ENCODE data around the gene CHCHD5. TPM values are rescaled to one million over a fixed set of nuclear protein-coding genes. Genes with fewer than 3 reads are reported as not detected.
"Not testable (repeated sequence)": the region's sequence is repeated elsewhere in the genome, so short reads cannot be mapped to it uniquely, and the experiment has no call there.

The CHCHD5 gene
- total RNA-seq, 1 donor from 2014 or later: 33.5 TPM

- no peak for TF ChIP-seq CTCF (conservative IDR thresholded peaks at IDR 0.05)
- Mint-ChIP-seq H3K9me3 (no peaks in the 10 kb centered on the region), H3K4me1 (ENCODE audit: unreplicated experiment) (no peaks in the 10 kb centered on the region), H3K27me3 (no peaks in the 10 kb centered on the region), H3K27ac (no peak within 1 kb of the TSS), H3K36me3 (peaks cover 3% of the 10 kb centered on the region), H3K4me3 (no peak within 1 kb of the TSS)
- peak; percentile 80 for DNase-seq (ENCODE audit: extremely low spot score, unreplicated experiment)
These were observed 42.1 kb upstream of the CHCHD5 start, which contains the start of gene POLR1B for GRCh38 chr2:112542123-112542983. Gene POLR1B, plus strand, starts transcription at chr2:112542465. Its CDS starts 30 bp downstream, at chr2:112542495.

- Mint-ChIP-seq H3K4me1 (ENCODE audit: unreplicated experiment) (no peaks in the 10 kb centered on the region), H3K27me3 (no peaks in the 10 kb centered on the region), H3K9me3 (no peaks in the 10 kb centered on the region), H3K36me3 (peaks cover 4% of the 10 kb centered on the region), H3K27ac (no peak overlapping the region), H3K4me3 (no peak overlapping the region)
- no peak for DNase-seq (ENCODE audit: extremely low spot score, unreplicated experiment)
- no peak for TF ChIP-seq CTCF (conservative IDR thresholded peaks at IDR 0.05)
These were observed 41.3 kb upstream of the CHCHD5 start for GRCh38 chr2:112542984-112543661.

- DNase-seq (ENCODE audit: extremely low spot score, unreplicated experiment): no peak
- H3K4me3 Mint-ChIP-seq: no peak overlapping the region
- H3K4me1 Mint-ChIP-seq (ENCODE audit: unreplicated experiment): no peaks in the 10 kb centered on the region
- no peak overlapping the region for H3K27ac Mint-ChIP-seq
- peaks cover 16% of the 10 kb centered on the region for H3K36me3 Mint-ChIP-seq
- no peaks in the 10 kb centered on the region for H3K27me3 Mint-ChIP-seq
- no peaks in the 10 kb centered on the region for H3K9me3 Mint-ChIP-seq
- no peak for TF ChIP-seq CTCF (conservative IDR thresholded peaks at IDR 0.05)
These were observed 37.1 kb upstream of the CHCHD5 start for GRCh38 chr2:112547333-112547732.

- no peak overlapping the region for H3K4me3 Mint-ChIP-seq
- no peaks in the 10 kb centered on the region for H3K27me3 Mint-ChIP-seq
- DNase-seq (ENCODE audit: extremely low spot score, unreplicated experiment): no peak
- TF ChIP-seq CTCF (conservative IDR thresholded peaks at IDR 0.05): no peak
- no peaks in the 10 kb centered on the region for H3K4me1 Mint-ChIP-seq (ENCODE audit: unreplicated experiment)
- H3K27ac Mint-ChIP-seq: no peak overlapping the region
- H3K9me3 Mint-ChIP-seq: no peaks in the 10 kb centered on the region
- H3K36me3 Mint-ChIP-seq: peaks cover 26% of the 10 kb centered on the region
These were observed 35.4 kb upstream of the CHCHD5 start for GRCh38 chr2:112548980-112549379.

- no peaks in the 10 kb centered on the region for H3K27me3 Mint-ChIP-seq
- H3K36me3 Mint-ChIP-seq: peaks cover 39% of the 10 kb centered on the region
- no peak for TF ChIP-seq CTCF (conservative IDR thresholded peaks at IDR 0.05)
- H3K27ac Mint-ChIP-seq: no peak overlapping the region
- no peak overlapping the region for H3K4me3 Mint-ChIP-seq
- no peak for DNase-seq (ENCODE audit: extremely low spot score, unreplicated experiment)
- H3K9me3 Mint-ChIP-seq: no peaks in the 10 kb centered on the region
- H3K4me1 Mint-ChIP-seq (ENCODE audit: unreplicated experiment): no peaks in the 10 kb centered on the region
These were observed 18.3 kb upstream of the CHCHD5 start for GRCh38 chr2:112566104-112566503.

- not testable (repeated sequence) for H3K27ac Mint-ChIP-seq; H3K4me1 Mint-ChIP-seq (ENCODE audit: unreplicated experiment); H3K9me3 Mint-ChIP-seq; H3K27me3 Mint-ChIP-seq; H3K4me3 Mint-ChIP-seq; DNase-seq (ENCODE audit: extremely low spot score, unreplicated experiment)
- peaks cover 41% of the 10 kb centered on the region for H3K36me3 Mint-ChIP-seq
These were observed 17.9 kb upstream of the CHCHD5 start for GRCh38 chr2:112566508-112566907.
